Measurements from ENCODE around the gene CCDC86. TPM values are rescaled to one million over a fixed set of nuclear protein-coding genes. Genes with fewer than 3 reads are reported as not detected.

The CCDC86 gene
- total RNA-seq, 2 donors from 2014 or later, result 25.9 to 85.7 TPM

DNA sequence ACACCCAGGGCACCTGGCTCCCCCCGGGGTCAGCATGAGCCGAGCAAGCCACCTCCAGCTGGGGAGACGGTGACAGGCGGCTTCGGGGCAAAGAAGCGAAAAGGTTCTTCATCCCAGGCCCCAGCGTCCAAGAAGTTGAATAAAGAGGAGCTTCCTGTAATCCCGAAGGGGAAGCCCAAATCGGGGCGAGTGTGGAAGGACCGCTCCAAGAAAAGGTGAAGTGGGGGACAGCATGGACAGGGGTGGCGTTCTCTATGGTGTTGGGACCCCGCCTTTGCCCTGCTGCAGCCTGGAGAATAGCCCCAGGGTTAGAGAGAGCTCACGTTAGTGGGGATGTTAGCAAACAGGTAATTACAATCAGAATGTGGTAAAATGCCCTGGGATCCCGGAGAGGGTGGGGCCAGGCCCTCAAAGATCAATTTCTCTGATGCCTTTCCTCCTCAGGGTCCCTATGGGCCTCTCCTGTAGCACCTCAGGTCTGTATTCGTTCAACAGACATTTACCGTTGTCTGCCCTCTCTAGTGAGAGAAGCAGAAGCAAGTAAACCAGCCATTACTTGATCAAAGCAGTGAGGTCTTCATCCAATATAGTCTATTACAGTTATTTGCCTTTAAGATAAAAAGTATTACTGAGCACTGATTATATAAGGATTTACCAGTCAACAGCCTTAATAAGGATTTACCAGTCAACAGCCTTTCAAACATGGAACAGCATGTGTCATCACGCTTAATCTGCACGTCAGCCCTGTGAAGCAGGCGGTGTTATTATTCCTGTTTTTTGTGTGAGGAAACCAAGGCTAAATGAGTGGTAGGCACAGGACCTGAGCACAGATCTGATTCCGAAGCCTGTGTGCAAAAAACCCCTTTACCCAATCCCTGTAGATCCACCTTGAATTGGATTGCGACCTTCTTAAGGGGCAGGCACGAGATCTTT lies 1.0 kb downstream of the CCDC86 start:
- Mint-ChIP-seq H3K36me3 (ENCODE audit: low read depth) (peaks cover 63% of the 10 kb centered on the region), H3K4me3 (peak overlapping the region; percentile 94), H3K9me3 (peaks cover 4% of the 10 kb centered on the region), H3K27ac (peak overlapping the region; percentile 95), H3K27me3 (no peaks in the 10 kb centered on the region), H3K4me1 (peaks cover 33% of the 10 kb centered on the region)
- ATAC-seq (replicated peaks), result no peak

DNA sequence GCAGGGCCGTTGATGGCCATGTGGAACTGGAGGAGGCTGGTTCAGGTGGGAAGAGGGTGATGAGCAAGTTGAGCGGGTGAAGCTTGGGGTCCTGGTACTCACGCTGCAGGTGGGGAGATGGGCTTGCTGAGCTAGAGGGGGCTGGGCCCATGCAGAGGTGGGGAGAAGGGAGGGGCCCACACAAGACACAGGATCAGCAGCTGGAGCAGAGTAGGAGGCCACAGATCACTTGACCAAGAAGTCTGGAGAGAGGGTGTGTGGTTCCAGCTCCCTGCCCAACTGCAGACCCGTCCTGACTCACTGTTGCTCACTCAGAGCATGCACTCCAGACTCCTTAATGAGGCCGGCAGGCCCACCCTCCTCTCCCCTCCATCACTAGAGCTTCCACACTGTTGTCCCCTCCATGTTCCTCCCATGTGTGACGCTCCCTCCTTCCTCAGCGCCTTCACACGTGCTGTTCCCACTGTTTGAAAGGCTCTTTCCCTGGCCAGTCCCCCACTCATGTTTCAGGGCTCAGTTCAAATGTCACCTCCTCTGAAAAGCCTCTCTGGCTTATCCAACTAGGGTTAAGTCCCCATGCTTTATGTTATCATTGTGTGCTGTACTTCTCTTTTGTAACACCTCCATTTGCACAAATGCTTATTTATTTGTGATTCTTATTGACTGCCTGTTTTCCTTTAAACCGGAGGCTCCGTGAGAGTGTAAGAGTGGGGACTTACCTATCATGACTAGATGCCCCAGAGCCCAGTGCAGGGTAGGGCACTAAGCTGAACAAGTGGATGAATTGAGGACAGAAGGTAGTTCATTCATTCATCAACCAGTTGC lies 2.3 kb downstream of the CCDC86 start:
- Mint-ChIP-seq H3K4me3 (peak overlapping the region; percentile 94), H3K27me3 (no peaks in the 10 kb centered on the region), H3K9me3 (peaks cover 4% of the 10 kb centered on the region), H3K27ac (peak overlapping the region; percentile 95), H3K4me1 (peaks cover 33% of the 10 kb centered on the region), H3K36me3 (ENCODE audit: low read depth) (peaks cover 76% of the 10 kb centered on the region)
- no peak for ATAC-seq (replicated peaks)

DNA sequence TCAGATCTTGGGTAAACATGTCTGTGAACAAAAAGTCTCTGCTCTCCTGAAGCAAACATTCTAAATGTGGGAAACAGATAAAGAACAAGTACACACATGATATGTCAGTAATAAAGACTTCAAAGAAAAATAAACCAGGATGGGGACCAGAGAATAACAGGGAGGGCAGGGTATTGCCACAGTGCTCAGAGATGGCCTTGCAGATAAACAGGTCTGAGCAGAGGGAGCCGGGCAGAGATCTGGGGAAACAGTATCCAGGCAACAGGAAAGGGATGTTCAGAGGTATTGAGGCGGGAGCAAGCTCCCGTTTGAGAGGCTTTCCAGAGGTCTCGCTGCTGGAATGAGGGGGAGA lies 2.9 kb downstream of the CCDC86 start:
- no peaks in the 10 kb centered on the region for H3K27me3 Mint-ChIP-seq
- ATAC-seq (replicated peaks), result no peak
- peaks cover 82% of the 10 kb centered on the region for H3K36me3 Mint-ChIP-seq (ENCODE audit: low read depth)
- peak overlapping the region; percentile 94 for H3K4me3 Mint-ChIP-seq
- peaks cover 4% of the 10 kb centered on the region for H3K9me3 Mint-ChIP-seq
- peaks cover 33% of the 10 kb centered on the region for H3K4me1 Mint-ChIP-seq
- H3K27ac Mint-ChIP-seq, result peak overlapping the region; percentile 95

- no peak for ATAC-seq (replicated peaks)
- Mint-ChIP-seq H3K4me1 (peaks cover 33% of the 10 kb centered on the region), H3K27ac (peak overlapping the region; percentile 95), H3K36me3 (ENCODE audit: low read depth) (peaks cover 87% of the 10 kb centered on the region), H3K9me3 (peaks cover 4% of the 10 kb centered on the region), H3K27me3 (no peaks in the 10 kb centered on the region), H3K4me3 (peak overlapping the region; percentile 94)
Observed at GRCh38 chr11:60845338-60845737, 3.4 kb downstream of the CCDC86 start.

GRCh38 chr11:60847281-60847680 lies 5.4 kb downstream of the CCDC86 start:
- Mint-ChIP-seq H3K27ac (no peak overlapping the region), H3K4me3 (no peak overlapping the region), H3K36me3 (ENCODE audit: low read depth) (peaks cover 98% of the 10 kb centered on the region), H3K27me3 (no peaks in the 10 kb centered on the region), H3K9me3 (no peaks in the 10 kb centered on the region), H3K4me1 (peaks cover 22% of the 10 kb centered on the region)
- no peak for ATAC-seq (replicated peaks)

- Mint-ChIP-seq H3K27ac (no peak overlapping the region), H3K4me1 (peaks cover 22% of the 10 kb centered on the region), H3K9me3 (no peaks in the 10 kb centered on the region), H3K4me3 (no peak overlapping the region), H3K36me3 (ENCODE audit: low read depth) (peaks cover 93% of the 10 kb centered on the region), H3K27me3 (no peaks in the 10 kb centered on the region)
- no peak for ATAC-seq (replicated peaks)
Observed at GRCh38 chr11:60847896-60848295, 6.0 kb downstream of the CCDC86 start.

DNA sequence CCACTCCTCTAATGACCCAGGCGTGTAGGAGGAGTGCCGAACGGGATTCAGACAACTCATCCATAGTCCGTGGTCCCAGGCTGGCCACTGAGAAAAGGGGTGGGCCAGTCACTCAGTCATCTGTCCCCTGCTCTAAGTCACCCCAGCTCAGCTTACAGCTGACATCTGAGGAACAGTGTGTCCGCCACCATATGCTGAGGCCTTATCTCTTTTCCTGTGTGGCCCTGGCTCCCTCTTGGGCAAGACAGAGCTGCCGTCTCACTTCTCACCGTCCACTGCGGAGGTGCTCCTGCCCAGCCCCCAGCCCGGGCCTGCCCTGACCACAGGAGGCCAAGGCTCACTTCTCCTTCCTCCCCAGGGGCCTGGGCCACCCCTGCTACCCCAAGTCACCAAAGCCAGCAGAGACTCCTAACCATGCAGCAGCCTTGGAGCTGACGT lies 6.8 kb downstream of the CCDC86 start:
- peaks cover 17% of the 10 kb centered on the region for H3K4me1 Mint-ChIP-seq
- H3K9me3 Mint-ChIP-seq, result no peaks in the 10 kb centered on the region
- no peak for ATAC-seq (replicated peaks)
- peaks cover 89% of the 10 kb centered on the region for H3K36me3 Mint-ChIP-seq (ENCODE audit: low read depth)
- no peaks in the 10 kb centered on the region for H3K27me3 Mint-ChIP-seq
- no peak overlapping the region for H3K4me3 Mint-ChIP-seq
- peak overlapping the region; percentile 73 for H3K27ac Mint-ChIP-seq

- no peak for ATAC-seq (replicated peaks)
- Mint-ChIP-seq H3K36me3 (ENCODE audit: low read depth) (peaks cover 77% of the 10 kb centered on the region), H3K4me3 (no peak overlapping the region), H3K4me1 (peaks cover 7% of the 10 kb centered on the region), H3K27me3 (no peaks in the 10 kb centered on the region), H3K9me3 (no peaks in the 10 kb centered on the region), H3K27ac (no peak overlapping the region)
Observed at GRCh38 chr11:60849641-60850520, 8.0 kb downstream of the CCDC86 start.

DNA sequence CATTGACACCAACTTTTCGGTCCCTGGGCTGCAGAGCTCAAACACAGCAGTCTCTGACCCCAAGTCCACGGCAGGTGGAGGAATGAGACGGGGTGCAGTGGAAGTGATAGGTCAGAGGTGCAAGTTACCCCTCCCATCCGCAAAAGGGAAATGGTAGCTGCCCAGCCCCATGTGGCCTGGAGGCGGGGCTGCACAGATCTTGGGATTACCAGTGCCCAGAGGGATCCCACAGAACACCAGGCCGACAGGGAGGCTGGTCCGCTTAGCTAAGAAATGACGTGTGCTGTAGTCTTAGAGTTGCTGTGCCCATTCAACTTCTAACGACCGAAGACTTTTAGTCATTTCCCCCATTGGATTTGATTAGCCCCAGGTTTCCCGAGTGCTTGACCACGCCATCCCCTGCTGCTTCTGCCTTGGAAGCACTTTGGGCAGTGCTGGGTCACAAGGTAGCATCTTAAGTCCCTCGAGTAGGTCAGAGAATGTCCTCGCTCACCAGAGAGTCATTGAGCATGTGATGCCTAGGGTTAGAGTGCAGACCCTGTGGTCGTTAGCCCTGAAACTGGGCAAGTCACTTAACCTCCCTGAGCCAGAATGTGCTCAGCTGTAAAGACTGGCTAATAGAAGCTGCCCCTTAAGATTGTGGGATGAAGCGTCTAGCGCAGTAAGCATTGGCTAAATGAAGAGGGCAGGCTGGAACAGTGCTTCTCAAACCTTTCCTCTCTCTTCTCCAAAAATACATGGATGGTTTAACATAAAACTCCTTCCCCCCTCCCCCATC lies 9.6 kb downstream of the CCDC86 start:
- ATAC-seq (replicated peaks), result no peak
- Mint-ChIP-seq H3K4me3 (no peak overlapping the region), H3K27me3 (no peaks in the 10 kb centered on the region), H3K9me3 (no peaks in the 10 kb centered on the region), H3K4me1 (no peaks in the 10 kb centered on the region), H3K36me3 (ENCODE audit: low read depth) (peaks cover 63% of the 10 kb centered on the region), H3K27ac (no peak overlapping the region)

DNA sequence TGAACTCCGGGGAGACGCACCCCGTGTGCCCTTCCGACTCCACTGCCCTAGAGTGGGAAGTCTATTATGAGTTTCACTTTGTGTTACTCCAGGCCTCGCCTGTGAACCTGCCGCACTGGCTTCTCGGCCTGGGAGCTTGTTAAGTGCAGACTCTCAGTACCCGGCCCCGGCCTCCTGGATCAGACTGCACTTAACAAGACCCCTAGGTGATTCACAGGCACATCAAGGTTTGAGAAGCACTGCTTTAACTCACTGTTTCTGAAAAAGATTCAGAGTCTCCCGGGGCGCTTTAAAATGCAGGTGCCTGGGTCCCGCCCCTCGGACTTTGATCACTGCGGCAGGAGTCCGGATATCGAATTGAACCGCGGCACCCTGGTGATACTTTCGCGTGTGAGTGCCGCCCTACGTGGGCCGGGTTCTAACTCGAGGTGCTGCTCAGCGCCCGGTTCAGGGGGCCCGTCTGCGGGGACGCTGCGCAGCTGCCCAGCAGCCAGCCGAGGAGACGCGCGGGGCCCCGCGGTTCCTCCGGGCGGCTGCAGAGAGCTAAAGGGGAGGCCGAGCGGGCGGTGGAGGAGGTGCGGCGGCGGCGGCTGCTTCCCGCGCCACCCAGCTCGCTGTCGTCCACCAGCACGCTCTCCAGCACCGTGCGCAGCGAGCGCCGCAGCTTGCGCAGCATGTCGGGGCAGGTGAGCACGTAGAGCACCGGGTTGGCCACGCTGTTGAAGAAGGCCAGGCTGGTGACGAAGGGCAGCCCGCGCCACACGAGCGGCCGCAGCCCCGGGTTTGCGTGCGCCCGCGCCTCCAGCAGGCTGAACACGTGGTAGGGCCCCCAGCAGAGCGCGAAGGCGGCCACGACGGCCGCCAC lies 10.4 kb downstream of the CCDC86 start:
- Mint-ChIP-seq H3K9me3 (no peaks in the 10 kb centered on the region), H3K27me3 (no peaks in the 10 kb centered on the region), H3K4me3 (no peak overlapping the region), H3K4me1 (no peaks in the 10 kb centered on the region), H3K27ac (no peak overlapping the region), H3K36me3 (ENCODE audit: low read depth) (peaks cover 54% of the 10 kb centered on the region)
- ATAC-seq (replicated peaks), result no peak

GRCh38 chr11:60852982-60853950 lies 11.4 kb downstream of the CCDC86 start:
- no peak for ATAC-seq (replicated peaks)
- Mint-ChIP-seq H3K9me3 (no peaks in the 10 kb centered on the region), H3K4me1 (peaks cover under 1% of the 10 kb centered on the region), H3K4me3 (no peak overlapping the region), H3K27me3 (no peaks in the 10 kb centered on the region), H3K27ac (no peak overlapping the region), H3K36me3 (ENCODE audit: low read depth) (peaks cover 45% of the 10 kb centered on the region)

Measured in activated T-helper 17 cell treated with anti-CD3 and anti-CD28 coated beads, Interleukin-2, amount 50 U/mL, for 72 hours (primary cell).